ENCODE data around the gene PHOX2A. TPM values are rescaled to one million over a fixed set of nuclear protein-coding genes. Genes with fewer than 3 reads are reported as not detected.
"Not testable (repeated sequence)": the region's sequence is repeated elsewhere in the genome, so short reads cannot be mapped to it uniquely, and the experiment has no call there.

The PHOX2A gene
- total and polyA plus RNA-seq, 11 donors = not detected

DNA sequence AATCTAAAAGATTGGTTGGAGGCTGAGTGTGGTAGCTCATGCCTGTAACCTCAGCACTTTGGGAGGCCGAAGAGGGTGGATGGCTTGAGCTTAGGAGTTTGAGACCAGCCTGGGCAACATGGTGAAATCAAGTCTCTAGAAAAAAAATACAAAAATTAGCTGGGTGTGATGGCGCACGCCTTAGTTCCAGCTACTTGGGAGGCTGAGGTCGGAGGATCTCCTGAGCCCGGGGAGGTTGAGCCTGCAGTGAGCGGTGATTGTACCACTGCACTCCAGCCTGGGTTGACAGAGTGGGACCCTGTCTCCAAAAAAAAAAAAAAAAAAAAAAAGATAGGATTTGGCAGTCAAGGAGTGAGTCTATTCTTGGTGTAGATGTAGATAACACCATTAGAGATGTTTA, 41.4 kb downstream of the PHOX2A start:
- H3K36me3 ChIP-seq = no peaks in the 10 kb centered on the region
- intact Hi-C loops (cut with DNase I) = no loop called here
- H3K4me3 ChIP-seq = no peak overlapping the region
- ATAC-seq (no peak), DNase-seq (no peak)
- no peaks in the 10 kb centered on the region for H3K27me3 ChIP-seq
- TF ChIP-seq, protein P1, sequence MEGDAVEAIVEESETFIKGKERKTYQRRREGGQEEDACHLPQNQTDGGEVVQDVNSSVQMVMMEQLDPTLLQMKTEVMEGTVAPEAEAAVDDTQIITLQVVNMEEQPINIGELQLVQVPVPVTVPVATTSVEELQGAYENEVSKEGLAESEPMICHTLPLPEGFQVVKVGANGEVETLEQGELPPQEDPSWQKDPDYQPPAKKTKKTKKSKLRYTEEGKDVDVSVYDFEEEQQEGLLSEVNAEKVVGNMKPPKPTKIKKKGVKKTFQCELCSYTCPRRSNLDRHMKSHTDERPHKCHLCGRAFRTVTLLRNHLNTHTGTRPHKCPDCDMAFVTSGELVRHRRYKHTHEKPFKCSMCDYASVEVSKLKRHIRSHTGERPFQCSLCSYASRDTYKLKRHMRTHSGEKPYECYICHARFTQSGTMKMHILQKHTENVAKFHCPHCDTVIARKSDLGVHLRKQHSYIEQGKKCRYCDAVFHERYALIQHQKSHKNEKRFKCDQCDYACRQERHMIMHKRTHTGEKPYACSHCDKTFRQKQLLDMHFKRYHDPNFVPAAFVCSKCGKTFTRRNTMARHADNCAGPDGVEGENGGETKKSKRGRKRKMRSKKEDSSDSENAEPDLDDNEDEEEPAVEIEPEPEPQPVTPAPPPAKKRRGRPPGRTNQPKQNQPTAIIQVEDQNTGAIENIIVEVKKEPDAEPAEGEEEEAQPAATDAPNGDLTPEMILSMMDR (IDR thresholded peaks at IDR 0.05) = no peak
- no peak for TF ChIP-seq POLR2A (IDR thresholded peaks at IDR 0.05)
- no peaks in the 10 kb centered on the region for H3K9me3 ChIP-seq
- WGBS, 4 donors = 93 to 98% (median 96%) methylated on average over 6 of the region's 6 CpGs
- peaks cover 0 to 17% (median 0%) of the 10 kb centered on the region in 12 donors for H3K4me1 ChIP-seq
- no peak overlapping the region for H3K27ac ChIP-seq

DNA sequence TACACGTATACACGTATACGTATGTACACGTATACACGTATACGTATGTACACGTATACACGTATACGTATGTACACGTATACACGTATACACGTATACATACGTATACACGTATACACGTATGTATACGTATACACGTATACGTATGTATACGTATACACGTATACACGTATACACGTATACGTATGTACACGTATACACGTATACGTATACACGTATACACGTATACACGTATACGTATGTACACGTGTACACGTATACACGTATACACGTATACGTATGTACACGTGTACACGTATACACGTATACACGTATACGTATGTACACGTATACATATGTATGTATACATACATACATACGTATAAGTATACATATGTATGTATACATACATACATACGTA, 42.5 kb downstream of the PHOX2A start:
- intact Hi-C loops (cut with DNase I); H3K9me3 ChIP-seq; H3K27ac ChIP-seq; ATAC-seq; H3K27me3 ChIP-seq; H3K4me3 ChIP-seq; DNase-seq; H3K36me3 ChIP-seq: not testable (repeated sequence)
- WGBS, 4 donors = 88 to 94% (median 93%) methylated on average over 42 to 43 of the region's 43 CpGs
- H3K4me1 ChIP-seq = peaks cover 0 to 15% (median 0%) of the 10 kb centered on the region in 12 donors

DNA sequence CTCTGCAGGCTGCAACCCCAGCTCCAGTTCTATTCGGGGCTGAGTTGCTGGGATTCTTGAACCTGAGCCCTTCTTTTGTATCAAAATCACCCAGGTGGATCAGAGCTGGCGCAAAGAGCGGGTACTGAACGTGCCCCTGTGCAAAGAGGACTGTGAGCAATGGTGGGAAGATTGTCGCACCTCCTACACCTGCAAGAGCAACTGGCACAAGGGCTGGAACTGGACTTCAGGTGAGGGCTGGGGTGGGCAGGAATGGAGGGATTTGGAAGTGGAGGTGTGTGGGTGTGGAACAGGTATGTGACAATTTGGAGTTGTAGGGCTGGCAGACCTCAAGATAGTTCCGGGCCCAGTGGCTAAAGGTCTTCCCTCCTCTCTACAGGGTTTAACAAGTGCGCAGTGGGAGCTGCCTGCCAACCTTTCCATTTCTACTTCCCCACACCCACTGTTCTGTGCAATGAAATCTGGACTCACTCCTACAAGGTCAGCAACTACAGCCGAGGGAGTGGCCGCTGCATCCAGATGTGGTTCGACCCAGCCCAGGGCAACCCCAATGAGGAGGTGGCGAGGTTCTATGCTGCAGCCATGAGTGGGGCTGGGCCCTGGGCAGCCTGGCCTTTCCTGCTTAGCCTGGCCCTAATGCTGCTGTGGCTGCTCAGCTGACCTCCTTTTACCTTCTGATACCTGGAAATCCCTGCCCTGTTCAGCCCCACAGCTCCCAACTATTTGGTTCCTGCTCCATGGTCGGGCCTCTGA, 48.3 kb downstream of the PHOX2A start:
- Histone ChIP-seq H3K4me1 (no peaks in the 10 kb centered on the region), H3K9me3 (no peaks in the 10 kb centered on the region), H3K36me3 (no peaks in the 10 kb centered on the region), H3K27ac (no peak overlapping the region), H3K4me3 (no peak overlapping the region), H3K27me3 (no peaks in the 10 kb centered on the region)
- ATAC-seq (no peak), DNase-seq (no peak)
- TF ChIP-seq, protein P1 (IDR thresholded peaks at IDR 0.05) = no peak
- no peak for TF ChIP-seq POLR2A (IDR thresholded peaks at IDR 0.05)
- WGBS, 4 donors = 89 to 92% (median 90%) methylated on average over 9 to 12 of the region's 12 CpGs
- intact Hi-C loops (cut with DNase I) = no loop called here

DNA sequence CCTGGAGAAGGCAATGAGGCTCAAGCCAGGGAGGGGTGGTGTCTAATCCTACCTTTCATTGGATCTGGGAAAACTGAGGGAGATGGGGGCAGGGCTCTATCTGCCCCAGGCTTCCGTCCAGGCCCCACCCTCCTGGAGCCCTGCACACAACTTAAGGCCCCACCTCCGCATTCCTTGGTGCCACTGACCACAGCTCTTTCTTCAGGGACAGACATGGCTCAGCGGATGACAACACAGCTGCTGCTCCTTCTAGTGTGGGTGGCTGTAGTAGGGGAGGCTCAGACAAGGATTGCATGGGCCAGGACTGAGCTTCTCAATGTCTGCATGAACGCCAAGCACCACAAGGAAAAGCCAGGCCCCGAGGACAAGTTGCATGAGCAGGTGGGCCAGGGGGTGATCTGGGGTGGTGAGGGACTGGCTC, 52.0 kb downstream of the PHOX2A start, which contains the start of gene FOLR1:
TSS of gene FOLR1 (plus strand) at position 180 of the 421 bp plus-strand sequence. CDS start at position 214, 34 bp downstream.
- WGBS, 4 donors = 77 to 78% (median 77%) methylated on average over 5 of the region's 5 CpGs
- no peak for ATAC-seq
- Histone ChIP-seq H3K27ac (no peak within 1 kb of the TSS), H3K27me3 (no peaks in the 10 kb centered on the region), H3K36me3 (no peaks in the 10 kb centered on the region), H3K9me3 (no peaks in the 10 kb centered on the region), H3K4me3 (no peak within 1 kb of the TSS), H3K4me1 (peaks cover 0 to 9% (median 0%) of the 10 kb centered on the region in 12 donors)
- intact Hi-C loops (cut with DNase I) = no loop called here
- TF ChIP-seq, protein P1 (IDR thresholded peaks at IDR 0.05) = no peak
- TF ChIP-seq POLR2A (IDR thresholded peaks at IDR 0.05) = no peak
- DNase-seq = no peak
